Ureter (tissue), 1 donor: ENCODE measurements around the gene MBOAT1. TPM values are rescaled to one million over a fixed set of nuclear protein-coding genes. Genes with fewer than 3 reads are reported as not detected.
"Not testable (repeated sequence)": the region's sequence is repeated elsewhere in the genome, so short reads cannot be mapped to it uniquely, and the experiment has no call there.

Source experiments
- DNase-seq: peaks from one replicate; pipeline ENCODE4 v3.0.0-alpha.2; 2020; ENCODE audit warnings: low spot score
- total RNA-seq: library from RNA; stranded (reverse); gene quantifications from one replicate; pipeline ENCODE4 v1.2.4, GENCODE V29; 2023
- donor health status: DM: yes; HTN: yes; CAD: no.

MBOAT1 gene
- total RNA-seq, 1 donor from 2014 or later, result 25.0 TPM

GRCh38 chr6:20172842-20173456, 39.3 kb downstream of the MBOAT1 start:
- no peak for DNase-seq

DNA sequence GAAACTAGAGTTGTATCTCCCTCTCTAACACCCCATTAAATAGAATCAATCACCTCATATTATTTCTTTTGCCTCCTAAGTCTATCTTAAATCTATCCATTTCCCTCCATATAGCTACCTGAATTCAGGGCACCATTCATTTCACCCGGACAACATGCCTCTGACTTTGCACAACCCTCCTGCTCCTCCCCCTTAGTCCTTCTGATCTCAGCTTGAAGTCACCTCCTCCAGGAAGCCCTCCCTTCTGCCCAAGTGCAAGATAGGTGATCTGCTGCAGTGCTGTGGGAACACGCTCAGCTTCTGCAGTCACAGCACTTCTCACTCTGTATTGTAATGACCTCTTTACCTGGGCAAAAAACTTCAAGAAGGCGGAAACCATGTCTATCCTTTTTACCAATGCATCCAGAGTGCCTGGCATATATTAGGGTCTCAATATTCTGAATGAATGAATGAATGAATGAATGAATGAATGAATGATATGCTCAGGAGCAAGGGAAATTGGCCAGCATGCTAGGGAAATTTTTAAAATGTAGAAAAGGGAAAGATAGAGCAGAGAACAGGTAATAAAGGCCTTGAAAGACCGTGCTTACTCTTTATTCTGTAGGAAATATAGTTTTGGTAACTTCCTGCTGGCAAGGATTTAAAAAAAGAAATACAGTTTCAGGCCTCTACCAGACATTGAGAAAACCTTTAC, 41.7 kb downstream of the MBOAT1 start:
- no peak for DNase-seq

GRCh38 chr6:20169786-20170185, 42.5 kb downstream of the MBOAT1 start:
- DNase-seq, result no peak

DNA sequence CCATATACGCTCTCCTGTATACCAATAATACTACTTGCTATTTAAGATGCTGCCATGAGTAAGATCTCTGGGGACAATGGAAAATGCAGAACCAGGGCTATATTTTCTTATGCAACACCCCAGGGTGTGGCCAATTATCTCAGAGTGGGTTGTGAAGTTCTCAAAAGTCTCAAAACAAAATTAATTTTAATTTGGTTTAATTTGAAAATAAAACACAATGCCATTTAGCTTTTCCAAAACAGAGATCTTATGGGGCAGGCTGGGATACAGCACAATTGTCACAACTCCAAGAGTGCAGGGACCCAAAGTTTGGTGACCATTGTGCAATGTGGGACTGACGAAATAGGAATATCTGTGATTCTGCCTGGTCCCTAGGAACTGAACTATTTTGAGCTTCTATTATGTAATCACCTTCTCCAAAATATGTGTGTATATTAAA, 43.1 kb downstream of the MBOAT1 start:
- peak; percentile 47 for DNase-seq

GRCh38 chr6:20168690-20169089, 43.6 kb downstream of the MBOAT1 start:
- no peak for DNase-seq

GRCh38 chr6:20167601-20168000, 44.7 kb downstream of the MBOAT1 start:
- DNase-seq, result no peak

DNA sequence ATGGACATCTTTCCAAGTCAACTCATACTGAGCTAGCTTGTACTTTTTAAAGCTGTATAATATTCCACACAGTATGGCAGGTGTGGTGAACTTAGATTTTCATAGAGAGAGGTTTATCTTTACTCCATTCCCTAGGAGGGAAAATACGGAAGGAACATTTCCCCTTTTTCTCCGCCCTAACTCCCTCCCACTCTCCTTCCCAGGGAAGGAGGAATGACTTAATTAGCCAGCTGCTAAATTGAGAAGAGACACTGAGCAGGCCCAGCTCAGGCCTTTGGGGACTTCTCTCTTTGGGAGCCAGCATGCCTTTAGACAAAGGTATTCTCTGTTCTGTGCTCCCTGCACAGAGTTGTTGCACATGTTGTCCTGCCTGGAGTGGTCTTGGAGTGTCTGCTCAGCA, 46.1 kb downstream of the MBOAT1 start:
- no peak for DNase-seq

- DNase-seq, result no peak
Observed at GRCh38 chr6:20162515-20162914, 49.8 kb downstream of the MBOAT1 start.

DNA sequence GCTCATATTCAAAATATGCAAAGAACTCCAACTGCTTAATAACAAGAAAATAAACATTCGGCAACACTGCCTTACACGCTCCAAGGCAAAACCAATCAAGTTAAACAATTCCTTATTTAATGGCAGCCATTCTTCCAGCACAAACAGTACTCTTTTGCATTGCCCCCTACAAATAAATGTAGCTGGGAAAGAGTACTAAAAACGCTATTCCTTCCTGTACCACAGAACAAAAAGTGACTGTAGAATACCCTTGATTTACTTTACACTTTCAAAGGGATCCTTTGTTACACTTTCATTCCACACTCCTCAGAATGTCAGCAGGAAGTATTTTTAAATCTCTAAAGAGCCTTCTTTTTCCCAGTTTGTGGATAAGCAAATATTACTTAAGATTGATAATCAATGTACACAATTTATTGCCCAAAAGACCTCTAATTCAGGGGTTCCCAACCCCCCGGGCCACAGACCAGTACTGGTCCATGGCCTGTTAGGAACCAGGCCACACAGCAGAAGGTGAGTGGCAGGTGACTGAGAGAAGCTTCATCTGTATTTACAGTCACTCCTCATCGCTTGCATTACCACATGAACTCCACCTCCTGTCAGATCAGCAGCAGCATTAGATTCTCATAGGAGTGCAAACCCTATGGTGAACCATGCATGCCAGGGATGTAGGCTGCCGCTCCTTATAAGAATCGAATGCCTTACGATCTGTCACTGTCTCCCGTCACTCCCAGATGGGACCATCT, 51.6 kb downstream of the MBOAT1 start:
- no peak for DNase-seq

DNA sequence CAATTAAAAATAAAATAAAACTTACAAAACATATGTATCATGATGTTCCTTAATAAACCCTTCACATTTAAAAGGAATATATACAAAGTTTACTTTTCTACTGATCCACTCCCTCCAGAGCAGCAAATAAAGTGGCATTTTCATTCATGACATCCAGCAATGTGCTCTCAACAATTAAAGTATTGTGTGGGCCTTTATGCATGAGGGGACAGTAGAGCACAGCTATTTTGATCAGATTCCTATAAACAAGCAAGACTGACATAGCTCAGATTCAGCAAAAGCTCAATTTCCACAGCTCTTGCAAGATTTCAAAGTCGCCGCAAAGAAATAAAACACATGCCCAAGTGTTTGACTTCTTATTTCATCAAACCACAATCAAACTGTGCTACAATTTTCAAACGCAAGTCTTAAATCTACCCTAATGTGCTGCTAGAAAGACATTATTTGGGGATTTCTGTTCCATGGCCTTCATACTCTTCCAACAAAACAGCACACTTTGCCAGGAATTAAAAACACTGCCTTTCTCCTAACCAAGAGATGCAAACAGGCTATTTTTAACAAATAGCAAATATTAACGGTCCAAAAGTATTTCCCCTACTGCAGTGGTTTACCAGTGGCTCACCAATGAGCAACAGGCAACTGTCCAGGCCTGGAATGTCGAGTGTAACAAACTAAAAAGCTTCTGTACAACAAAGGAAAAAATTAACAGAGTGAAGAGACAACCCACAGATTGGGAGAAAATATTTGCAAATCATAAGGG, 52.3 kb downstream of the MBOAT1 start:
- DNase-seq, result no peak

- DNase-seq, result no peak
Observed at GRCh38 chr6:20159098-20159497, 53.2 kb downstream of the MBOAT1 start.

- DNase-seq, result no peak
Observed at GRCh38 chr6:20158676-20159075, 53.6 kb downstream of the MBOAT1 start.

DNA sequence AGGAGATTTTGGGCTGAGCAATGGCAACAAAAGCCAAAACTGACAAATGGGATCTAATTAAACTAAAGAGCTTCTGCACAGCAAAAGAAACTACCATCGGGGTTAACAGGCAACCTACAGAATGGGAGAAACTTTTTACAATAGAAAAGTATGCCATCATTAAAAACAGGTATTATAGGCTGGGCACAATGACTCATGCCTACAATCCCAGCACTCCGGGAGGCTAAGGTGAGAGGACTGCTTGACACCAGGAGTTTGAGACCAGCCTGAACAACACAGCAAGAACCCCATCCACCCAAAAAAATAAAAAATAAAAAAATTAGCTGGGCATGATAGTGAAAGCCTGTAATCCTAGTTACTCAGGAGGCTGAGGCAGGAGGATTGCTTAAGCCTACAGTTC, 55.4 kb downstream of the MBOAT1 start:
- DNase-seq, result no peak

DNA sequence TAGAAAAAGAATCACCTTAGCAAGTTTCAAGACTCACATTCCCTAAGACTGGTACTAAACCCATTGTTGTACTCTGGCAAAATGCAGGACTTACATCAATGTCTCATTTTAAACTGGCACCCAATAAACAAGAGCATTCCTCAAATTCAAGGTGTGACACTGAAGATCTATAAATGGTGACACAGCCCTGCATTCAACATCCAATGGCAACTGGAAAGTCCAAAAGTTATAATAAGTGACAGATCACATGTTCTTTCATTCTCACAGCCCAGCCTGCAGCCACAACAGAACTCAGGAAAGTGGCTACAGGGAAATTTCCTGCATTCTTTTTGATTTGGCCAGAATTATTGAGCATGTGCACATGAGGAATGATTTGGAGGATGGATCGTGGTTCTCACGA, 57.5 kb downstream of the MBOAT1 start:
- no peak for DNase-seq

DNA sequence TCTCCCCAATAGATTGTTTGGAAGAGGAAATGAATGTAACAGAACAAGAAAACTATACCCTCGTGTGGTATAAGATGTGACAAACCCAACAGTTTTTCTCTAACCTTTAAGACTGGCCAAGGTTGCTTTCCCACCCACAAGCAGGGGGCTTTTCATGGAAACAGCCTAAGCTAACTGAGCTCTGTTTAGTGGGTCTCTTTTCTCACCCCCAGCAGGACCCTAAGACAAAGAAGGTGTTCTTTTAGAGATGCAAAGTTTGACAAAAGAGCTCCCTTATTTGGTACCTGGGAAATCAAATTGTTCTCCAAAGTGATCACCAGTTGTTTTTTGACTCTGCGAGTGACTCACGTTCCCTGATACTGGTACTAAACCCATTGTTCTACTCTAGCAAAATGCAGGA, 59.1 kb downstream of the MBOAT1 start:
- no peak for DNase-seq

DNA sequence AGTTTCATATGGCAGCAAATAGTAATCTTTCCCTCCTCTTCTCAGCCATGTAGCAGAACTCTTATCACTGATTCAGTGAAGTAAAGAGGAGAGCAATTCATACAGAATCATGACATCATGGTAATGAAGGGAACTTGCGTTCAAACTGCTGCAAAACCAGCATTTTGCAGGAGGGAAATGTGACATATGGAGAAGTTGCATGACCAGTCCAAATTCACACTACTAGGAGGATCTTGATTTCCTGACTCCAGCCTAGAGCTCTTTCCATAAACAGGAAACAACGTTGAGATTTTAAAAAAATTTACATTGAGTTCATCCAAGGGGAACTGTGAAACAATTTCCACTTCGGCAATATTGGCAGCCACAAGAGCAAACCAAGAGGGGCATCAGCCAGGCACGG, 63.8 kb downstream of the MBOAT1 start:
- DNase-seq, result no peak

- no peak for DNase-seq
Observed at GRCh38 chr6:20147469-20147868, 64.8 kb downstream of the MBOAT1 start.

- not testable (repeated sequence) for DNase-seq
Observed at GRCh38 chr6:20146831-20147230, 65.4 kb downstream of the MBOAT1 start.

DNA sequence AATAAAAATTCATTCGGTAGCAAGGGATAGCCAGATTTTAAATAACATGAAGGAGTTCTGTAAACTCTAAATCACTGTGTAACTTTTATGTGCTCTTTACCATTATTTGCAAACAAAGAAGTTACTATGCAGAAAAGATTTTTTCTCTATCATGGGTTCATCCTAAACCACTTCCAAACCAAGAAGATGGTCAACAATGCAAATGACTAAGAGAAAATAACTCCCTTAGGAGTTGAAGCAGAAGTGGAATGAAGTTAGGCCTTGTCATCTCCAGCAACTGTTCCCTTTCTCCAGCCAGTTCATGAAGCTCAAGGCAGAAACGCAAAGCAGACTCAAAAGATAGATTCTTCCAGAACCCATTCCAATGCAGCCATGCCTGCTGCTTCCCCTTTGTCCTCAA, 66.0 kb downstream of the MBOAT1 start:
- DNase-seq, result no peak

- DNase-seq, result no peak
Observed at GRCh38 chr6:20142866-20143265, 69.4 kb downstream of the MBOAT1 start.

DNA sequence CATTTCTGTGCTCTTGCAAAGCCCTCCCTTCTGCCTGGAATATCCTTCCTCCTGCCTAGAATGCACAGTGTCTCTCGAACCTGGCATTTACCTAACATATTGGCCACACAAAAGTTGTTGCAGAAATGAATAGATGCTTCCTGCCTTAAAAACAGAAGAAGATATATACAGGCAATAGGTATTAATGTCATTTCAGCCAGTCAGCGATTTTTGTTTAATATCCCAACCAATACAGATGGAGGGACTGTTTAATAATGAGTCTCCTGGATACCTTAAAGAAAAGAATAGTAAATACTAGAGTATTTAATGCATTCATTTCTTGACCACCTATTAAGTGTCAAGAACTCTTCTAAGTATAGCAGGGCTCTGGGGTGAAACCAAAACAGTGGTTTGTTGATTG, 70.3 kb downstream of the MBOAT1 start:
- no peak for DNase-seq
